ENCODE data around the gene FCHO1. TPM values are rescaled to one million over a fixed set of nuclear protein-coding genes. Genes with fewer than 3 reads are reported as not detected.

The FCHO1 gene
- total and polyA plus RNA-seq, 4 donors, result 0.69 to 2.8 (median 1.7) TPM

DNA sequence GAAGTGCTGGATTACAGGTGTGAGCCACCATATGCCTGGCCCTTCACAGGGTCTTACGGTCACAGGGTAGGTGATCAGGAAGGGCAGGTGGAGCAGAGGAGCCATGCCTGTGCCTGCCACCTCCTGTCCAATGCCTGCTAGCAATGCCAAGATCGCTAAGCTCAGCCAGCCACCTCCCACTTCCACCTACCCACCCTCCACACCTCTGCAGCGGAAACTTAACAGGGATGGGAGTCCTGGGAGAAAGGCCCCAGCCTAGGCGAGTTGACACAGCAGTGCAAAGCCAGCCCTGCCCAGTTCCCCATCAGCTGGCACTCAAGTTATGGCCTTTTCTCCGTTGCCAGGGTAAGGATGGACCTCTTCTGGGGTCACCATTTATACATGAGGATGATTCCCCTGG lies 15.9 kb upstream of the FCHO1 start:
- no peak overlapping the region for H3K4me3 ChIP-seq (ENCODE audit: low read depth in 1 of 3, low read length in 3 of 3)
- H3K9ac ChIP-seq (ENCODE audit: low read depth in 1 of 2, low read length in 2 of 2), result no peak overlapping the region
- no peak overlapping the region for H3K27ac ChIP-seq (ENCODE audit: low read depth in 1 of 2, low read length in 2 of 2)
- H3K9me3 ChIP-seq (ENCODE audit: control insufficient read depth in 4 of 4, low read length in 3 of 4), result no peaks in the 10 kb centered on the region
- peaks cover 10 to 23% (median 19%) of the 10 kb centered on the region in 4 donors for H3K36me3 ChIP-seq (ENCODE audit: control insufficient read depth in 4 of 4, insufficient read depth in 3 of 4, low read depth in 1 of 4, low read length in 3 of 4)
- no peak for DNase-seq (ENCODE audit: low spot score)
- WGBS, result 98% methylated on average over 5 of the region's 5 CpGs
- H3K4me1 ChIP-seq (ENCODE audit: control insufficient read depth in 4 of 4, insufficient read depth in 4 of 4, low read length in 3 of 4), result no peaks in the 10 kb centered on the region
- TF ChIP-seq SP1 (IDR thresholded peaks at IDR 0.05) (no peak), HNF4G (IDR thresholded peaks at IDR 0.05) (no peak), EGR1 (IDR thresholded peaks at IDR 0.05; ENCODE audit: low read depth in 2 of 2) (no peak), FOXA2 (IDR thresholded peaks at IDR 0.05) (no peak), YY1 (IDR thresholded peaks at IDR 0.05) (no peak), HNF4A (conservative IDR thresholded peaks at IDR 0.05) (no peak), RAD21 (IDR thresholded peaks at IDR 0.05) (no peak), NR2F2 (IDR thresholded peaks at IDR 0.05) (no peak), RXRA (IDR thresholded peaks at IDR 0.05) (no peak), GABPA (IDR thresholded peaks at IDR 0.05 in 1 of 2, conservative IDR thresholded peaks at IDR 0.05 in 1 of 2) (no peak)
- TF ChIP-seq, protein P1, sequence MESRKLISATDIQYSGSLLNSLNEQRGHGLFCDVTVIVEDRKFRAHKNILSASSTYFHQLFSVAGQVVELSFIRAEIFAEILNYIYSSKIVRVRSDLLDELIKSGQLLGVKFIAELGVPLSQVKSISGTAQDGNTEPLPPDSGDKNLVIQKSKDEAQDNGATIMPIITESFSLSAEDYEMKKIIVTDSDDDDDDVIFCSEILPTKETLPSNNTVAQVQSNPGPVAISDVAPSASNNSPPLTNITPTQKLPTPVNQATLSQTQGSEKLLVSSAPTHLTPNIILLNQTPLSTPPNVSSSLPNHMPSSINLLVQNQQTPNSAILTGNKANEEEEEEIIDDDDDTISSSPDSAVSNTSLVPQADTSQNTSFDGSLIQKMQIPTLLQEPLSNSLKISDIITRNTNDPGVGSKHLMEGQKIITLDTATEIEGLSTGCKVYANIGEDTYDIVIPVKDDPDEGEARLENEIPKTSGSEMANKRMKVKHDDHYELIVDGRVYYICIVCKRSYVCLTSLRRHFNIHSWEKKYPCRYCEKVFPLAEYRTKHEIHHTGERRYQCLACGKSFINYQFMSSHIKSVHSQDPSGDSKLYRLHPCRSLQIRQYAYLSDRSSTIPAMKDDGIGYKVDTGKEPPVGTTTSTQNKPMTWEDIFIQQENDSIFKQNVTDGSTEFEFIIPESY (IDR thresholded peaks at IDR 0.05), result no peak
- H3K27me3 ChIP-seq (ENCODE audit: control insufficient read depth in 4 of 4, insufficient read depth in 4 of 4, low read length in 3 of 4), result no peaks in the 10 kb centered on the region

DNA sequence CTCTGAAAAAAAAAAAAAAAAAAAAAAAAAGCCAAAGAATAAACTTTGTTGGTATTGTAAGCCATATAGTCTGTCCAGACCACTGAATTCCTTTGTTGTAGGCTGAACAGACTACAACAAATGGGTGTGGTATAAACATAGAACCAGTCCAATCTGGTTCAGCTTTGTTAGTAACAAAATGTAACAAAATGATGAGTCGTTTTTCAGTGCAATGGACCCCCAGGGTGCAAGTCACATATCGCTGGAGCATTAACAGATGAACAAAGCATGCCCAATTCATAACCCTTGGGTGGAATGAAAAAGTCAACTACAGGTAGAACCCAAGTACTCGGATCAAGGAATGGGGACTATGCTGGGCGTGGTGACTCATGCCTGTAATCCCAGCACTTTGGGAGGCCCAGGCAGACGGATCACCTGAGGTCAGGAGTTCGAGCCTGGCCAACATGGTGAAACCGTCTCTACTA lies 13.6 kb upstream of the FCHO1 start:
- WGBS, result 93% methylated on average over 7 of the region's 7 CpGs
- no peaks in the 10 kb centered on the region for H3K9me3 ChIP-seq (ENCODE audit: control insufficient read depth in 4 of 4, low read length in 3 of 4)
- no peak overlapping the region for H3K27ac ChIP-seq (ENCODE audit: low read depth in 1 of 2, low read length in 2 of 2)
- H3K4me3 ChIP-seq (ENCODE audit: low read depth in 1 of 3, low read length in 3 of 3), result no peak overlapping the region
- H3K4me1 ChIP-seq (ENCODE audit: control insufficient read depth in 4 of 4, insufficient read depth in 4 of 4, low read length in 3 of 4), result no peaks in the 10 kb centered on the region
- TF ChIP-seq, protein P2, sequence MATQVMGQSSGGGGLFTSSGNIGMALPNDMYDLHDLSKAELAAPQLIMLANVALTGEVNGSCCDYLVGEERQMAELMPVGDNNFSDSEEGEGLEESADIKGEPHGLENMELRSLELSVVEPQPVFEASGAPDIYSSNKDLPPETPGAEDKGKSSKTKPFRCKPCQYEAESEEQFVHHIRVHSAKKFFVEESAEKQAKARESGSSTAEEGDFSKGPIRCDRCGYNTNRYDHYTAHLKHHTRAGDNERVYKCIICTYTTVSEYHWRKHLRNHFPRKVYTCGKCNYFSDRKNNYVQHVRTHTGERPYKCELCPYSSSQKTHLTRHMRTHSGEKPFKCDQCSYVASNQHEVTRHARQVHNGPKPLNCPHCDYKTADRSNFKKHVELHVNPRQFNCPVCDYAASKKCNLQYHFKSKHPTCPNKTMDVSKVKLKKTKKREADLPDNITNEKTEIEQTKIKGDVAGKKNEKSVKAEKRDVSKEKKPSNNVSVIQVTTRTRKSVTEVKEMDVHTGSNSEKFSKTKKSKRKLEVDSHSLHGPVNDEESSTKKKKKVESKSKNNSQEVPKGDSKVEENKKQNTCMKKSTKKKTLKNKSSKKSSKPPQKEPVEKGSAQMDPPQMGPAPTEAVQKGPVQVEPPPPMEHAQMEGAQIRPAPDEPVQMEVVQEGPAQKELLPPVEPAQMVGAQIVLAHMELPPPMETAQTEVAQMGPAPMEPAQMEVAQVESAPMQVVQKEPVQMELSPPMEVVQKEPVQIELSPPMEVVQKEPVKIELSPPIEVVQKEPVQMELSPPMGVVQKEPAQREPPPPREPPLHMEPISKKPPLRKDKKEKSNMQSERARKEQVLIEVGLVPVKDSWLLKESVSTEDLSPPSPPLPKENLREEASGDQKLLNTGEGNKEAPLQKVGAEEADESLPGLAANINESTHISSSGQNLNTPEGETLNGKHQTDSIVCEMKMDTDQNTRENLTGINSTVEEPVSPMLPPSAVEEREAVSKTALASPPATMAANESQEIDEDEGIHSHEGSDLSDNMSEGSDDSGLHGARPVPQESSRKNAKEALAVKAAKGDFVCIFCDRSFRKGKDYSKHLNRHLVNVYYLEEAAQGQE (IDR thresholded peaks at IDR 0.05), result no peak
- TF ChIP-seq FOXA2 (IDR thresholded peaks at IDR 0.05), result no peak
- TF ChIP-seq RAD21 (IDR thresholded peaks at IDR 0.05), result no peak
- no peak for TF ChIP-seq NR2F2 (IDR thresholded peaks at IDR 0.05)
- TF ChIP-seq, protein P3, sequence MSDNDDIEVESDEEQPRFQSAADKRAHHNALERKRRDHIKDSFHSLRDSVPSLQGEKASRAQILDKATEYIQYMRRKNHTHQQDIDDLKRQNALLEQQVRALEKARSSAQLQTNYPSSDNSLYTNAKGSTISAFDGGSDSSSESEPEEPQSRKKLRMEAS (IDR thresholded peaks at IDR 0.05), result no peak
- TF ChIP-seq FOXA1 (IDR thresholded peaks at IDR 0.05), result no peak
- no peak for TF ChIP-seq GABPA (IDR thresholded peaks at IDR 0.05 in 1 of 2, conservative IDR thresholded peaks at IDR 0.05 in 1 of 2)
- no peak for TF ChIP-seq JUND (IDR thresholded peaks at IDR 0.05)
- TF ChIP-seq, protein P4, sequence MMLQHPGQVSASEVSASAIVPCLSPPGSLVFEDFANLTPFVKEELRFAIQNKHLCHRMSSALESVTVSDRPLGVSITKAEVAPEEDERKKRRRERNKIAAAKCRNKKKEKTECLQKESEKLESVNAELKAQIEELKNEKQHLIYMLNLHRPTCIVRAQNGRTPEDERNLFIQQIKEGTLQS (IDR thresholded peaks at IDR 0.05), result no peak
- TF ChIP-seq, protein P5, sequence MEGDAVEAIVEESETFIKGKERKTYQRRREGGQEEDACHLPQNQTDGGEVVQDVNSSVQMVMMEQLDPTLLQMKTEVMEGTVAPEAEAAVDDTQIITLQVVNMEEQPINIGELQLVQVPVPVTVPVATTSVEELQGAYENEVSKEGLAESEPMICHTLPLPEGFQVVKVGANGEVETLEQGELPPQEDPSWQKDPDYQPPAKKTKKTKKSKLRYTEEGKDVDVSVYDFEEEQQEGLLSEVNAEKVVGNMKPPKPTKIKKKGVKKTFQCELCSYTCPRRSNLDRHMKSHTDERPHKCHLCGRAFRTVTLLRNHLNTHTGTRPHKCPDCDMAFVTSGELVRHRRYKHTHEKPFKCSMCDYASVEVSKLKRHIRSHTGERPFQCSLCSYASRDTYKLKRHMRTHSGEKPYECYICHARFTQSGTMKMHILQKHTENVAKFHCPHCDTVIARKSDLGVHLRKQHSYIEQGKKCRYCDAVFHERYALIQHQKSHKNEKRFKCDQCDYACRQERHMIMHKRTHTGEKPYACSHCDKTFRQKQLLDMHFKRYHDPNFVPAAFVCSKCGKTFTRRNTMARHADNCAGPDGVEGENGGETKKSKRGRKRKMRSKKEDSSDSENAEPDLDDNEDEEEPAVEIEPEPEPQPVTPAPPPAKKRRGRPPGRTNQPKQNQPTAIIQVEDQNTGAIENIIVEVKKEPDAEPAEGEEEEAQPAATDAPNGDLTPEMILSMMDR (IDR thresholded peaks at IDR 0.05; ENCODE audit: low read depth, low read length, missing input control), result no peak
- TF ChIP-seq HNF4A (conservative IDR thresholded peaks at IDR 0.05), result no peak
- TF ChIP-seq RXRA (IDR thresholded peaks at IDR 0.05), result no peak
- H3K27me3 ChIP-seq (ENCODE audit: control insufficient read depth in 4 of 4, insufficient read depth in 4 of 4, low read length in 3 of 4), result no peaks in the 10 kb centered on the region
- peaks cover 10 to 20% (median 15%) of the 10 kb centered on the region in 4 donors for H3K36me3 ChIP-seq (ENCODE audit: control insufficient read depth in 4 of 4, insufficient read depth in 3 of 4, low read depth in 1 of 4, low read length in 3 of 4)
- no peak overlapping the region for H3K9ac ChIP-seq (ENCODE audit: low read depth in 1 of 2, low read length in 2 of 2)
- DNase-seq (ENCODE audit: low spot score), result no peak
